Activated T-helper 2 cell treated with anti-CD3 and anti-CD28 coated beads, Interferon-gamma antibody, Interleukin-2, Interleukin-4, amounts not matched to agents 10 μg/mL and 5 μg/mL and 100 μg/mL, durations not matched to agents 14 hours and 24 hours and 36 hours (primary cell): ENCODE measurements around the gene GLT6D1. TPM values are rescaled to one million over a fixed set of nuclear protein-coding genes. Genes with fewer than 3 reads are reported as not detected.

ENCODE experiments used
- DNase-seq: peaks from one replicate; pipeline ENCODE4 v3.0.0; 2021; ENCODE audit warnings: low spot score
- H3K27ac Mint-ChIP-seq: one replicate; pipeline ENCODE4 v1.8.0; 2021; ENCODE audit warnings: mixed read lengths
- H3K27me3 Mint-ChIP-seq: one replicate; pipeline ENCODE4 v1.8.0; 2021; ENCODE audit warnings: low read depth, mixed read lengths
- H3K36me3 Mint-ChIP-seq: one replicate; pipeline ENCODE4 v1.8.0; 2021; ENCODE audit warnings: low read depth, mixed read lengths
- H3K4me1 Mint-ChIP-seq: one replicate; pipeline ENCODE4 v1.8.0; 2021; ENCODE audit warnings: low read depth, mixed read lengths
- H3K4me3 Mint-ChIP-seq: one replicate; pipeline ENCODE4 v1.8.0; 2021; ENCODE audit warnings: low read depth, mild to moderate bottlenecking, moderate library complexity, mixed read lengths
- H3K9me3 Mint-ChIP-seq: one replicate; pipeline ENCODE4 v1.8.0; 2021; ENCODE audit warnings: mixed read lengths
- intact Hi-C: fragments of 100-400 bp; cut with micrococcal nuclease; formaldehyde crosslinking; loops from one replicate; pipeline ENCODE4 v1.15.1; 2023
- total RNA-seq: library from RNA; stranded (reverse); gene quantifications from 2 replicates; pipeline ENCODE4 v1.2.3, GENCODE V29; 2022

Gene GLT6D1
- total RNA-seq, 1 donor from 2014 or later = not detected

- Mint-ChIP-seq H3K9me3 (no peaks in the 10 kb centered on the region), H3K27ac (no peak overlapping the region), H3K36me3 (no peaks in the 10 kb centered on the region), H3K27me3 (no peaks in the 10 kb centered on the region), H3K4me3 (no peak overlapping the region), H3K4me1 (no peaks in the 10 kb centered on the region)
- no peak for DNase-seq
- intact Hi-C loops = no loop called here
These were observed 59.3 kb downstream of the GLT6D1 start for GRCh38 chr9:135579889-135580660.

- no peak overlapping the region for H3K4me3 Mint-ChIP-seq
- H3K36me3 Mint-ChIP-seq = no peaks in the 10 kb centered on the region
- intact Hi-C loops = no loop called here
- H3K4me1 Mint-ChIP-seq = no peaks in the 10 kb centered on the region
- no peak for DNase-seq
- H3K27me3 Mint-ChIP-seq = no peaks in the 10 kb centered on the region
- H3K9me3 Mint-ChIP-seq = no peaks in the 10 kb centered on the region
- H3K27ac Mint-ChIP-seq = no peak overlapping the region
These were observed 60.0 kb downstream of the GLT6D1 start for GRCh38 chr9:135579356-135579755.

GRCh38 chr9:135577256-135577655 is 62.1 kb downstream of the GLT6D1 start:
- H3K27ac Mint-ChIP-seq = no peak overlapping the region
- no peaks in the 10 kb centered on the region for H3K9me3 Mint-ChIP-seq
- H3K36me3 Mint-ChIP-seq = no peaks in the 10 kb centered on the region
- DNase-seq = no peak
- H3K4me3 Mint-ChIP-seq = no peak overlapping the region
- no peaks in the 10 kb centered on the region for H3K4me1 Mint-ChIP-seq
- no peaks in the 10 kb centered on the region for H3K27me3 Mint-ChIP-seq
- intact Hi-C loops = no loop called here

- Mint-ChIP-seq H3K9me3 (no peaks in the 10 kb centered on the region), H3K27ac (no peak overlapping the region), H3K4me1 (no peaks in the 10 kb centered on the region), H3K27me3 (no peaks in the 10 kb centered on the region), H3K4me3 (no peak overlapping the region), H3K36me3 (no peaks in the 10 kb centered on the region)
- intact Hi-C loops = no loop called here
- DNase-seq = no peak
These were observed 63.2 kb downstream of the GLT6D1 start for GRCh38 chr9:135575995-135576631.

- DNase-seq = no peak
- H3K27me3 Mint-ChIP-seq = no peaks in the 10 kb centered on the region
- intact Hi-C loops = no loop called here
- no peaks in the 10 kb centered on the region for H3K36me3 Mint-ChIP-seq
- no peaks in the 10 kb centered on the region for H3K4me1 Mint-ChIP-seq
- H3K4me3 Mint-ChIP-seq = no peak overlapping the region
- no peak overlapping the region for H3K27ac Mint-ChIP-seq
- H3K9me3 Mint-ChIP-seq = no peaks in the 10 kb centered on the region
These were observed 64.4 kb downstream of the GLT6D1 start for GRCh38 chr9:135574943-135575342.

- Mint-ChIP-seq H3K27me3 (no peaks in the 10 kb centered on the region), H3K9me3 (peaks cover 1% of the 10 kb centered on the region), H3K4me3 (no peak overlapping the region), H3K36me3 (no peaks in the 10 kb centered on the region), H3K27ac (no peak overlapping the region), H3K4me1 (no peaks in the 10 kb centered on the region)
- DNase-seq = no peak
- intact Hi-C loops = no loop called here
These were observed 65.0 kb downstream of the GLT6D1 start for GRCh38 chr9:135574331-135574730.

Other genes with a start within 250 kb of the GLT6D1 start
- gene PPP1R26, start 159.8 kb downstream of the GLT6D1 start, total RNA-seq = 2.2 and 2.3 TPM in 2 replicates
- gene MRPS2, start 138.9 kb downstream of the GLT6D1 start, total RNA-seq = 61.7 TPM in 2 replicates
- not detected in 2 replicates for gene LCN1, start 118.1 kb downstream of the GLT6D1 start, total RNA-seq
- not detected in 2 replicates for gene OBP2A, start 93.4 kb downstream of the GLT6D1 start, total RNA-seq
- not detected in 2 replicates for gene PAEP, start 77.8 kb downstream of the GLT6D1 start, total RNA-seq
- not detected in 2 replicates for gene LCN9, start 23.8 kb upstream of the GLT6D1 start, total RNA-seq
- not detected in 2 replicates for gene SOHLH1, start 59.9 kb upstream of the GLT6D1 start, total RNA-seq
- gene KCNT1, start 62.6 kb upstream of the GLT6D1 start, total RNA-seq = not detected in 2 replicates